Uterus (tissue), 2 donors: Measurements from ENCODE around the gene FAM227A.

ENCODE experiments used
- POLR2A ChIP-seq, 2 donors: fragments of 450-650 bp; IDR thresholded peaks; one replicate each; pipeline ENCODE4 v1.6.1; 2016; ENCODE audit warnings: antibody characterized with exemption in 2 of 2, mild to moderate bottlenecking in 1 of 2, moderate library complexity in 1 of 2
- TF ChIP-seq, protein P1 (sequence below), 4 experiments: fragments of 200-600 bp in 2 of 4; fragments of 450-650 bp in 2 of 4; sonication (generic) in 2 of 4; IDR thresholded peaks; one replicate each; pipeline ENCODE4 v1.5.1; 2016 to 2019; ENCODE audit warnings: antibody characterized with exemption in 4 of 4, mild to moderate bottlenecking in 2 of 4, moderate library complexity in 1 of 4

GRCh38 chr22:38705235-38706100, 49.3 kb upstream of the FAM227A start, which contains the start of gene GTPBP1:
- TF ChIP-seq, protein P1, sequence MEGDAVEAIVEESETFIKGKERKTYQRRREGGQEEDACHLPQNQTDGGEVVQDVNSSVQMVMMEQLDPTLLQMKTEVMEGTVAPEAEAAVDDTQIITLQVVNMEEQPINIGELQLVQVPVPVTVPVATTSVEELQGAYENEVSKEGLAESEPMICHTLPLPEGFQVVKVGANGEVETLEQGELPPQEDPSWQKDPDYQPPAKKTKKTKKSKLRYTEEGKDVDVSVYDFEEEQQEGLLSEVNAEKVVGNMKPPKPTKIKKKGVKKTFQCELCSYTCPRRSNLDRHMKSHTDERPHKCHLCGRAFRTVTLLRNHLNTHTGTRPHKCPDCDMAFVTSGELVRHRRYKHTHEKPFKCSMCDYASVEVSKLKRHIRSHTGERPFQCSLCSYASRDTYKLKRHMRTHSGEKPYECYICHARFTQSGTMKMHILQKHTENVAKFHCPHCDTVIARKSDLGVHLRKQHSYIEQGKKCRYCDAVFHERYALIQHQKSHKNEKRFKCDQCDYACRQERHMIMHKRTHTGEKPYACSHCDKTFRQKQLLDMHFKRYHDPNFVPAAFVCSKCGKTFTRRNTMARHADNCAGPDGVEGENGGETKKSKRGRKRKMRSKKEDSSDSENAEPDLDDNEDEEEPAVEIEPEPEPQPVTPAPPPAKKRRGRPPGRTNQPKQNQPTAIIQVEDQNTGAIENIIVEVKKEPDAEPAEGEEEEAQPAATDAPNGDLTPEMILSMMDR (IDR thresholded peaks at IDR 0.05): peak in 3 of 4 experiments; percentile 4 to 37 (median 12)
- peak; percentile 92 to 100 for TF ChIP-seq POLR2A (IDR thresholded peaks at IDR 0.05)
